Measurements from ENCODE around the gene MPV17L2. TPM values are rescaled to one million over a fixed set of nuclear protein-coding genes. Genes with fewer than 3 reads are reported as not detected.

MPV17L2 gene
- total and polyA plus RNA-seq, 10 of the 15 experiments (the other 5 are each of a cell fraction or from before 2014, with no cell fraction given): 5.1 to 57.2 (median 22.9) TPM

- no peak for TF ChIP-seq PRDM15 (CRISPR knock-in tag; IDR thresholded peaks at IDR 0.05)
- TF ChIP-seq RFX5 (IDR thresholded peaks at IDR 0.05; ENCODE audit: low read depth, low read length): no peak
- no peak for TF ChIP-seq TCF12 (IDR thresholded peaks at IDR 0.05; ENCODE audit: low read depth, low read length)
- TF ChIP-seq SRF (IDR thresholded peaks at IDR 0.05; ENCODE audit: low read depth in 2 of 2, low read length in 2 of 2): no peak
- TF ChIP-seq MTA2 (IDR thresholded peaks at IDR 0.05; ENCODE audit: low read depth): no peak
- TF ChIP-seq ZNF622 (IDR thresholded peaks at IDR 0.05): no peak
- TF ChIP-seq ZNF274 (IDR thresholded peaks at IDR 0.05; ENCODE audit: insufficient read depth, insufficient read length): no peak
- TF ChIP-seq NR2C1 (IDR thresholded peaks at IDR 0.05): no peak
- no peak for TF ChIP-seq ATF2 (IDR thresholded peaks at IDR 0.05; ENCODE audit: low read length)
Measured at GRCh38 chr19:18196511-18196845, 3.5 kb downstream of the MPV17L2 start (continued).

- no peak overlapping the region for H3K4me2 ChIP-seq (ENCODE audit: control insufficient read depth, insufficient read depth)
Measured at GRCh38 chr19:18197306-18197705, 4.3 kb downstream of the MPV17L2 start.

More at GRCh38 chr19:18197306-18197705, 4.3 kb downstream of the MPV17L2 start:
- TF ChIP-seq TCF3 (IDR thresholded peaks at IDR 0.05; ENCODE audit: borderline replicate concordance, insufficient read depth, low read depth, low read length) (no peak), RELB (IDR thresholded peaks at IDR 0.05; ENCODE audit: low read depth) (no peak)
- H2AFZ ChIP-seq (ENCODE audit: control insufficient read depth, low read depth, low read length): no peak overlapping the region
- SMC1A ChIA-PET (ENCODE audit: uncharacterized antibody, unreplicated experiment): no interaction called here
- in situ Hi-C loops (cut with MboI): no loop called here
- DNase-seq (ENCODE audit: low read depth, low spot score) (no peak), ATAC-seq (no peak), FAIRE-seq (no peak)
- no peaks in the 10 kb centered on the region for H3K27me3 ChIP-seq (replicated peaks in 1 of 2; ENCODE audit: control insufficient read depth in 2 of 2, insufficient read depth in 2 of 2, low read length in 1 of 2)
- H3K4me1 ChIP-seq (ENCODE audit: control insufficient read depth, insufficient read depth, low read length): peaks cover 8% of the 10 kb centered on the region
- POLR2A ChIA-PET: no interaction called here
- peaks cover 7% of the 10 kb centered on the region for H3K79me2 ChIP-seq (ENCODE audit: control insufficient read depth, insufficient read depth, low read length)
- H3K27ac ChIP-seq (ENCODE audit: control insufficient read depth, insufficient read depth): no peak overlapping the region
- H4K20me1 ChIP-seq (ENCODE audit: control insufficient read depth, insufficient read depth): no peaks in the 10 kb centered on the region
- BruUV-seq (replicated peaks): no TSS peak
- no peaks in the 10 kb centered on the region for H3K9me3 ChIP-seq (replicated peaks; ENCODE audit: control insufficient read depth, insufficient read depth, low read length)
- RAD21 ChIA-PET (ENCODE audit: unreplicated experiment): no interaction called here
- H3K36me3 ChIP-seq (ENCODE audit: control insufficient read depth in 2 of 2, insufficient read depth in 2 of 2, low read length in 1 of 2): peaks cover 5 to 20% of the 10 kb centered on the region in 2 experiments; a peak in 3 of 4 replicates
- H3K9ac ChIP-seq (ENCODE audit: control insufficient read depth, insufficient read depth, low read length): no peak overlapping the region
- 85% methylated on average over 17 of the region's 18 CpGs for WGBS (ENCODE audit: insufficient coverage, insufficient replicate concordance, low lambda C conversion rate, missing lambda C conversion rate)
- CTCF ChIA-PET: no interaction called here
- intact Hi-C loops (cut with micrococcal nuclease; ENCODE audit: unreplicated experiment): no loop called here
- no peak overlapping the region for H3K4me3 ChIP-seq

All from GM12878 (cell line).